Breast epithelium (tissue), 3 donors: Measurements from ENCODE around the gene HOXA2.

Source experiments
- POLR2A ChIP-seq: fragments of 450-650 bp; IDR thresholded peaks from one replicate; pipeline ENCODE4 v1.6.1; 2016; ENCODE audit warnings: antibody characterized with exemption, mild to moderate bottlenecking, moderate library complexity
- POLR2AphosphoS5 ChIP-seq, 3 donors: sonication (generic); formaldehyde crosslinking; IDR thresholded peaks; one replicate each; pipeline ENCODE4 v1.6.1; 2017; ENCODE audit warnings: antibody characterized with exemption in 3 of 3
- TF ChIP-seq, protein P1 (sequence below), 3 donors: fragments of 450-650 bp; IDR thresholded peaks; one replicate each; pipeline ENCODE4 v1.5.1; 2016 to 2017; ENCODE audit warnings: antibody characterized with exemption in 3 of 3, mild to moderate bottlenecking in 3 of 3, moderate library complexity in 3 of 3

DNA sequence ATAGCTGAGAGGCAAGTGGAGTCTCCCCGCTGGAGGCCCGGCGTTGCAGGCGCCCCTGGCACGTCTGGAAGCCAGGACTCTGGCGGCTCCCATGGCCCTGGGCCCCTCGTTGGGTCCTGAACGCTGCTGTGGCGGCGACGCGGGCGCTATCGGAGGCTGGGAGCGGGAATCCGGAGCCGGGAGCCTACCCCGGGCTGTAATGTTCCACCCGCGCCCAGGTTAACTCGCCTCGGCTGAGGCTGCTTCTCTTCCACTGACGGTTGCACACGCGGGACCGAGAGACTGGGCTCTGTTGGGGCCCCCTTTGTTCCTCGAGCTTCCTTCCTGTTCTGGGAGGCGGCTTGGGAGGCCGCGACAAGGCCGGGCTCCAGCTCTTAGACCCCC lies 42.3 kb upstream of the HOXA2 start:
- TF ChIP-seq POLR2A (no peak), POLR2AphosphoS5 (IDR thresholded peaks at IDR 0.05) (no peak)
- TF ChIP-seq, protein P1, sequence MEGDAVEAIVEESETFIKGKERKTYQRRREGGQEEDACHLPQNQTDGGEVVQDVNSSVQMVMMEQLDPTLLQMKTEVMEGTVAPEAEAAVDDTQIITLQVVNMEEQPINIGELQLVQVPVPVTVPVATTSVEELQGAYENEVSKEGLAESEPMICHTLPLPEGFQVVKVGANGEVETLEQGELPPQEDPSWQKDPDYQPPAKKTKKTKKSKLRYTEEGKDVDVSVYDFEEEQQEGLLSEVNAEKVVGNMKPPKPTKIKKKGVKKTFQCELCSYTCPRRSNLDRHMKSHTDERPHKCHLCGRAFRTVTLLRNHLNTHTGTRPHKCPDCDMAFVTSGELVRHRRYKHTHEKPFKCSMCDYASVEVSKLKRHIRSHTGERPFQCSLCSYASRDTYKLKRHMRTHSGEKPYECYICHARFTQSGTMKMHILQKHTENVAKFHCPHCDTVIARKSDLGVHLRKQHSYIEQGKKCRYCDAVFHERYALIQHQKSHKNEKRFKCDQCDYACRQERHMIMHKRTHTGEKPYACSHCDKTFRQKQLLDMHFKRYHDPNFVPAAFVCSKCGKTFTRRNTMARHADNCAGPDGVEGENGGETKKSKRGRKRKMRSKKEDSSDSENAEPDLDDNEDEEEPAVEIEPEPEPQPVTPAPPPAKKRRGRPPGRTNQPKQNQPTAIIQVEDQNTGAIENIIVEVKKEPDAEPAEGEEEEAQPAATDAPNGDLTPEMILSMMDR (IDR thresholded peaks at IDR 0.05), result no peak
